Right kidney (tissue), 9 donors: ENCODE measurements around the gene CHKA.

ENCODE experiments used
- DNase-seq: peaks from one replicate; pipeline ENCODE4 v3.0.0-alpha.2; 2016
- long read RNA-seq, 8 donors: transcript quantifications; one replicate each; lab custom pipeline, GENCODE V29; 2026

Gene CHKA
- long read RNA-seq, donor 1, partial matches to known transcripts = 0 of 4 reads
- long read RNA-seq, donor 1, other reads (novel, unspliced or antisense) = 0 of 4 reads
- long read RNA-seq, donor 2, partial matches to known transcripts = 0 of 2 reads
- long read RNA-seq, donor 2, other reads (novel, unspliced or antisense) = 0 of 2 reads
- long read RNA-seq, donor 3, partial matches to known transcripts = 0 of 3 reads
- long read RNA-seq, donor 3, other reads (novel, unspliced or antisense) = 0 of 3 reads
- long read RNA-seq, donor 4, partial matches to known transcripts = 0 of 4 reads
- long read RNA-seq, donor 4, other reads (novel, unspliced or antisense) = 0 of 4 reads
- long read RNA-seq, donor 5, partial matches to known transcripts = 0 of 4 reads
- long read RNA-seq, donor 5, other reads (novel, unspliced or antisense) = 0 of 4 reads
- long read RNA-seq, donor 6, partial matches to known transcripts = 0 of 3 reads
- long read RNA-seq, donor 6, other reads (novel, unspliced or antisense) = 0 of 3 reads
- long read RNA-seq, donor 7, partial matches to known transcripts = 0 of 1 reads
- long read RNA-seq, donor 7, other reads (novel, unspliced or antisense) = 0 of 1 reads
- long read RNA-seq, donor 8, partial matches to known transcripts = 0 of 1 reads
- long read RNA-seq, donor 8, other reads (novel, unspliced or antisense) = 0 of 1 reads

GRCh38 chr11:68121067-68121899 lies at the start of gene CHKA:
CHKA (minus strand) TSS chr11:68121388; CDS start chr11:68121177, 211 bp downstream.
- peak; percentile 91 for DNase-seq

- DNase-seq = no peak
These were observed 48.3 kb upstream of the CHKA start for GRCh38 chr11:68169442-68169841.

- DNase-seq = no peak
These were observed 47.5 kb upstream of the CHKA start for GRCh38 chr11:68168694-68169093.

- DNase-seq = no peak
These were observed 46.3 kb upstream of the CHKA start for GRCh38 chr11:68167474-68167873.

GRCh38 chr11:68166969-68167368 lies 45.8 kb upstream of the CHKA start:
- DNase-seq = no peak

GRCh38 chr11:68165601-68166000 lies 44.4 kb upstream of the CHKA start:
- DNase-seq = no peak

GRCh38 chr11:68164437-68164836 lies 43.2 kb upstream of the CHKA start:
- DNase-seq = no peak

- no peak for DNase-seq
These were observed 42.5 kb upstream of the CHKA start for GRCh38 chr11:68163691-68164090.

- DNase-seq = no peak
These were observed 39.0 kb upstream of the CHKA start for GRCh38 chr11:68160100-68160695.

- DNase-seq = no peak
These were observed 38.5 kb upstream of the CHKA start for GRCh38 chr11:68159665-68160064.

- DNase-seq = no peak
These were observed 38.0 kb upstream of the CHKA start for GRCh38 chr11:68159161-68159560.

GRCh38 chr11:68158580-68158979 lies 37.4 kb upstream of the CHKA start:
- no peak for DNase-seq

- no peak for DNase-seq
These were observed 32.6 kb upstream of the CHKA start for GRCh38 chr11:68153742-68154141.

- DNase-seq = no peak
These were observed 28.8 kb upstream of the CHKA start for GRCh38 chr11:68150037-68150436.

GRCh38 chr11:68149417-68149816 lies 28.2 kb upstream of the CHKA start:
- no peak for DNase-seq

- DNase-seq = no peak
These were observed 27.7 kb upstream of the CHKA start for GRCh38 chr11:68148879-68149278.

- no peak for DNase-seq
These were observed 27.1 kb upstream of the CHKA start for GRCh38 chr11:68148071-68148805.

- no peak for DNase-seq
These were observed 25.7 kb upstream of the CHKA start for GRCh38 chr11:68146704-68147474.

GRCh38 chr11:68146010-68146540 lies 24.9 kb upstream of the CHKA start:
- DNase-seq = no peak

- no peak for DNase-seq
These were observed 24.1 kb upstream of the CHKA start for GRCh38 chr11:68145120-68145866.
